Measurements from ENCODE around the gene EXOC3L4.

DNA sequence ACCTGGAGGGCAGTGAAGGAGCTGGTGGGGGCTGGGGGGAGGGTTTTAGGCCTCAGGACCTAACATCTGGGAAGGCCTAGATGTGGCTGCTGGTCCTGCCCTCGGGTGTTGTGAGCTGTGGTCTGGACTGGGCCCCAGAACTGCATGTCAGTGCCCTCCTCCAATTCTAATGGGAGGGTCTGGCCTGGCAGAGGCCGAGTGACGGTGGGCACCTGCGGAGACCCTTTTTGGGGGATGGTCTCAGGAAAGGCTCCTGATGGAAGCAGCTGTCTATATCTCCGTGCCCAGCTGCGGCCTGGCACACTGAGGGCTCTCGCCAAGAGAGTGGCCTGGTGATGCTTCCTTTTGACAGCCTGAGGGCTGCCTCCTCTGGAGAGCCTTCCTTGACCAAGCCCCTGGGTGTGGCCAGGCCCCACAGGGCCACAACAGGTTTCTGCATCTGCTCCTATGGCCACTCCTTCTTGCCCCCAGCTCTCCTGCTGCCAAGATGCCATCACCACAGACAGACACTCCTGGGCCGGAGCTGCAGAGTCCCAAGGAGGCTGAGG lies 5.3 kb downstream of the EXOC3L4 start:
- TF ChIP-seq POLR2AphosphoS5 (IDR thresholded peaks at IDR 0.05) (no peak), POLR2A (IDR thresholded peaks at IDR 0.05) (no peak)
- TF ChIP-seq, protein P1, sequence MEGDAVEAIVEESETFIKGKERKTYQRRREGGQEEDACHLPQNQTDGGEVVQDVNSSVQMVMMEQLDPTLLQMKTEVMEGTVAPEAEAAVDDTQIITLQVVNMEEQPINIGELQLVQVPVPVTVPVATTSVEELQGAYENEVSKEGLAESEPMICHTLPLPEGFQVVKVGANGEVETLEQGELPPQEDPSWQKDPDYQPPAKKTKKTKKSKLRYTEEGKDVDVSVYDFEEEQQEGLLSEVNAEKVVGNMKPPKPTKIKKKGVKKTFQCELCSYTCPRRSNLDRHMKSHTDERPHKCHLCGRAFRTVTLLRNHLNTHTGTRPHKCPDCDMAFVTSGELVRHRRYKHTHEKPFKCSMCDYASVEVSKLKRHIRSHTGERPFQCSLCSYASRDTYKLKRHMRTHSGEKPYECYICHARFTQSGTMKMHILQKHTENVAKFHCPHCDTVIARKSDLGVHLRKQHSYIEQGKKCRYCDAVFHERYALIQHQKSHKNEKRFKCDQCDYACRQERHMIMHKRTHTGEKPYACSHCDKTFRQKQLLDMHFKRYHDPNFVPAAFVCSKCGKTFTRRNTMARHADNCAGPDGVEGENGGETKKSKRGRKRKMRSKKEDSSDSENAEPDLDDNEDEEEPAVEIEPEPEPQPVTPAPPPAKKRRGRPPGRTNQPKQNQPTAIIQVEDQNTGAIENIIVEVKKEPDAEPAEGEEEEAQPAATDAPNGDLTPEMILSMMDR (IDR thresholded peaks at IDR 0.05 in 8 of 11, conservative IDR thresholded peaks at IDR 0.05 in 3 of 11): no peak
